Liver (tissue), 9 donors: ENCODE results near the gene GLRX. TPM values are rescaled to one million over a fixed set of nuclear protein-coding genes. Genes with fewer than 3 reads are reported as not detected.

Source experiments
- DNase-seq: peaks from one replicate; pipeline ENCODE4 v3.0.0-alpha.2; 2017; ENCODE audit warnings: low spot score
- H3K27ac ChIP-seq, 2 donors: one replicate each; pipeline ENCODE4 v1.7.0; 2013; ENCODE audit warnings: inconsistent platforms in 2 of 2, low read length in 2 of 2, control low read depth in 1 of 2, low read depth in 1 of 2, mild to moderate bottlenecking in 1 of 2
- H3K27me3 ChIP-seq, 4 donors: one replicate each; pipeline versions ENCODE4 v1.6.1 to v1.7.0; 2013; ENCODE audit warnings: low read length in 3 of 4, inconsistent platforms in 1 of 4, mild to moderate bottlenecking in 1 of 4, moderate library complexity in 1 of 4; ENCODE audit not compliant: control insufficient read depth in 4 of 4, insufficient read depth in 4 of 4
- H3K36me3 ChIP-seq, 4 donors: one replicate each; pipeline versions ENCODE4 v1.6.1 to v1.7.0; 2013; ENCODE audit warnings: low read length in 3 of 4, mild to moderate bottlenecking in 3 of 4, low read depth in 1 of 4, moderate library complexity in 1 of 4; ENCODE audit not compliant: control insufficient read depth in 4 of 4, insufficient read depth in 3 of 4
- H3K4me1 ChIP-seq, 4 donors: one replicate each; pipeline versions ENCODE4 v1.6.1 to v1.7.0; 2013; ENCODE audit warnings: low read length in 3 of 4, mild to moderate bottlenecking in 3 of 4, moderate library complexity in 1 of 4; ENCODE audit not compliant: control insufficient read depth in 4 of 4, insufficient read depth in 4 of 4
- H3K4me3 ChIP-seq, 3 donors: one replicate each; pipeline versions ENCODE4 v1.6.1 to v1.7.0; 2013; ENCODE audit warnings: low read length in 3 of 3, control low read depth in 1 of 3, low read depth in 1 of 3, mild to moderate bottlenecking in 1 of 3
- H3K9ac ChIP-seq, 2 donors: one replicate each; pipeline ENCODE4 v1.7.0; 2013; ENCODE audit warnings: low read length in 2 of 2, mild to moderate bottlenecking in 2 of 2, moderate library complexity in 2 of 2, control low read depth in 1 of 2, low read depth in 1 of 2
- H3K9me3 ChIP-seq, 4 donors: one replicate each; pipeline versions ENCODE4 v1.6.1 to v1.7.0; 2013; ENCODE audit warnings: low read length in 3 of 4; ENCODE audit not compliant: control insufficient read depth in 4 of 4
- EGR1 ChIP-seq, 2 donors: IDR thresholded peaks; 2 replicates each; pipeline ENCODE4 v1.6.1; 2016 to 2018; ENCODE audit warnings: antibody characterized with exemption in 2 of 2, low read depth in 2 of 2
- FOXA2 ChIP-seq: IDR thresholded peaks from 2 replicates; pipeline ENCODE4 v1.6.1; 2016; ENCODE audit warnings: antibody characterized with exemption
- HNF4A ChIP-seq, 2 donors: conservative IDR thresholded peaks; 2 replicates each; pipeline ENCODE4 v1.6.1; 2016; ENCODE audit warnings: antibody characterized with exemption in 2 of 2, mild to moderate bottlenecking in 2 of 2
- HNF4G ChIP-seq: IDR thresholded peaks from 2 replicates; pipeline ENCODE4 v1.6.1; 2016; ENCODE audit warnings: antibody characterized with exemption
- JUND ChIP-seq, 2 donors: IDR thresholded peaks; 2 replicates each; pipeline ENCODE4 v1.6.1; 2016; ENCODE audit warnings: antibody characterized with exemption in 2 of 2
- MAX ChIP-seq: IDR thresholded peaks from 2 replicates; pipeline ENCODE4 v1.6.1; 2016; ENCODE audit warnings: antibody characterized with exemption
- RAD21 ChIP-seq, 2 donors: IDR thresholded peaks; 2 replicates each; pipeline ENCODE4 v1.6.1; 2016; ENCODE audit warnings: antibody characterized with exemption in 2 of 2, mild to moderate bottlenecking in 2 of 2
- RXRA ChIP-seq, 2 donors: IDR thresholded peaks; 2 replicates each; pipeline ENCODE4 v1.6.1; 2017 to 2018; ENCODE audit warnings: antibody characterized with exemption in 2 of 2, mild to moderate bottlenecking in 1 of 2
- SP1 ChIP-seq: IDR thresholded peaks from 2 replicates; pipeline ENCODE4 v1.6.1; 2018; ENCODE audit warnings: antibody characterized with exemption, mild to moderate bottlenecking
- TAF1 ChIP-seq: conservative IDR thresholded peaks from 2 replicates; pipeline ENCODE4 v1.6.1; 2016; ENCODE audit warnings: antibody characterized with exemption, mild to moderate bottlenecking
- YY1 ChIP-seq: IDR thresholded peaks from 2 replicates; pipeline ENCODE4 v1.6.1; 2016; ENCODE audit warnings: antibody characterized with exemption, mild to moderate bottlenecking
- WGBS: extraction: QIAGEN DNeasy Blood & Tissue Kit; methylation state at CpG from one replicate; pipeline ENCODE4 v1.1.7; 2013; 5-methylcytosine and 5-hydroxymethylcytosine counted together
- polyA plus RNA-seq, 2 donors: library from polyadenylated mRNA; stranded (reverse) in 1 of 2; unstranded in 1 of 2; fragments of 200-250 nt in 1 of 2; fragments of >200 nt in 1 of 2; fragmentation: Nextera tagmentation in 1 of 2; extraction: Ambion mirVana in 1 of 2; gene quantifications; one replicate each; pipeline versions ENCODE4 v1.2.1 to v1.2.3, GENCODE V29; 2013 to 2015
- total RNA-seq, 2 donors: library from RNA; depleted of rRNA; stranded (reverse); fragments of >200 nt; gene quantifications; one replicate each; pipeline ENCODE4 v1.2.3, GENCODE V29; 2014
- TF ChIP-seq, protein P1 (sequence below): IDR thresholded peaks from 2 replicates; pipeline ENCODE4 v1.6.1; 2016; ENCODE audit warnings: antibody characterized with exemption, mild to moderate bottlenecking
- TF ChIP-seq, protein P2 (sequence below): IDR thresholded peaks from 2 replicates; pipeline ENCODE4 v1.6.1; 2016; ENCODE audit warnings: antibody characterized with exemption
- TF ChIP-seq, protein P3 (sequence below): fragments of 150-350 bp; IDR thresholded peaks from 2 replicates; pipeline ENCODE4 v1.5.1; 2017; ENCODE audit warnings: improper control_type of control experiment, low read depth, low read length; ENCODE audit not compliant: missing input control
- TF ChIP-seq, protein P4 (sequence below): IDR thresholded peaks from 2 replicates; pipeline ENCODE4 v1.6.1; 2016; ENCODE audit warnings: antibody characterized with exemption
- donor health status: healthy.
- donor health status: healthy.
- donor health status: healthy.
- donor health status: healthy.
- donor health status: healthy.

GLRX gene
- total and polyA plus RNA-seq, 4 donors = 48.2 to 187 (median 107) TPM

GRCh38 chr5:95784514-95785302, 37.8 kb downstream of the GLRX start (continued):
- TF ChIP-seq SP1 (peak; percentile 19), RAD21 (IDR thresholded peaks at IDR 0.05) (peak; percentile 33 to 47)
- TF ChIP-seq, protein P1, sequence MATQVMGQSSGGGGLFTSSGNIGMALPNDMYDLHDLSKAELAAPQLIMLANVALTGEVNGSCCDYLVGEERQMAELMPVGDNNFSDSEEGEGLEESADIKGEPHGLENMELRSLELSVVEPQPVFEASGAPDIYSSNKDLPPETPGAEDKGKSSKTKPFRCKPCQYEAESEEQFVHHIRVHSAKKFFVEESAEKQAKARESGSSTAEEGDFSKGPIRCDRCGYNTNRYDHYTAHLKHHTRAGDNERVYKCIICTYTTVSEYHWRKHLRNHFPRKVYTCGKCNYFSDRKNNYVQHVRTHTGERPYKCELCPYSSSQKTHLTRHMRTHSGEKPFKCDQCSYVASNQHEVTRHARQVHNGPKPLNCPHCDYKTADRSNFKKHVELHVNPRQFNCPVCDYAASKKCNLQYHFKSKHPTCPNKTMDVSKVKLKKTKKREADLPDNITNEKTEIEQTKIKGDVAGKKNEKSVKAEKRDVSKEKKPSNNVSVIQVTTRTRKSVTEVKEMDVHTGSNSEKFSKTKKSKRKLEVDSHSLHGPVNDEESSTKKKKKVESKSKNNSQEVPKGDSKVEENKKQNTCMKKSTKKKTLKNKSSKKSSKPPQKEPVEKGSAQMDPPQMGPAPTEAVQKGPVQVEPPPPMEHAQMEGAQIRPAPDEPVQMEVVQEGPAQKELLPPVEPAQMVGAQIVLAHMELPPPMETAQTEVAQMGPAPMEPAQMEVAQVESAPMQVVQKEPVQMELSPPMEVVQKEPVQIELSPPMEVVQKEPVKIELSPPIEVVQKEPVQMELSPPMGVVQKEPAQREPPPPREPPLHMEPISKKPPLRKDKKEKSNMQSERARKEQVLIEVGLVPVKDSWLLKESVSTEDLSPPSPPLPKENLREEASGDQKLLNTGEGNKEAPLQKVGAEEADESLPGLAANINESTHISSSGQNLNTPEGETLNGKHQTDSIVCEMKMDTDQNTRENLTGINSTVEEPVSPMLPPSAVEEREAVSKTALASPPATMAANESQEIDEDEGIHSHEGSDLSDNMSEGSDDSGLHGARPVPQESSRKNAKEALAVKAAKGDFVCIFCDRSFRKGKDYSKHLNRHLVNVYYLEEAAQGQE = no peak

- peaks cover 0 to 27% (median 14%) of the 10 kb centered on the region in 4 donors for H3K4me1 ChIP-seq
- no peak overlapping the region for H3K9ac ChIP-seq
- TF ChIP-seq TAF1 (no peak), MAX (peak; percentile 55), HNF4A (conservative IDR thresholded peaks at IDR 0.05) (peak; percentile 49 to 62), SP1 (peak; percentile 34), RXRA (IDR thresholded peaks at IDR 0.05) (peak; percentile 65 to 72), JUND (IDR thresholded peaks at IDR 0.05) (peak; percentile 33 to 43), YY1 (peak; percentile 56), FOXA2 (peak; percentile 8), RAD21 (IDR thresholded peaks at IDR 0.05) (peak; percentile 16 to 43)
- TF ChIP-seq, protein P2, sequence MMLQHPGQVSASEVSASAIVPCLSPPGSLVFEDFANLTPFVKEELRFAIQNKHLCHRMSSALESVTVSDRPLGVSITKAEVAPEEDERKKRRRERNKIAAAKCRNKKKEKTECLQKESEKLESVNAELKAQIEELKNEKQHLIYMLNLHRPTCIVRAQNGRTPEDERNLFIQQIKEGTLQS = peak; percentile 64
- TF ChIP-seq, protein P3, sequence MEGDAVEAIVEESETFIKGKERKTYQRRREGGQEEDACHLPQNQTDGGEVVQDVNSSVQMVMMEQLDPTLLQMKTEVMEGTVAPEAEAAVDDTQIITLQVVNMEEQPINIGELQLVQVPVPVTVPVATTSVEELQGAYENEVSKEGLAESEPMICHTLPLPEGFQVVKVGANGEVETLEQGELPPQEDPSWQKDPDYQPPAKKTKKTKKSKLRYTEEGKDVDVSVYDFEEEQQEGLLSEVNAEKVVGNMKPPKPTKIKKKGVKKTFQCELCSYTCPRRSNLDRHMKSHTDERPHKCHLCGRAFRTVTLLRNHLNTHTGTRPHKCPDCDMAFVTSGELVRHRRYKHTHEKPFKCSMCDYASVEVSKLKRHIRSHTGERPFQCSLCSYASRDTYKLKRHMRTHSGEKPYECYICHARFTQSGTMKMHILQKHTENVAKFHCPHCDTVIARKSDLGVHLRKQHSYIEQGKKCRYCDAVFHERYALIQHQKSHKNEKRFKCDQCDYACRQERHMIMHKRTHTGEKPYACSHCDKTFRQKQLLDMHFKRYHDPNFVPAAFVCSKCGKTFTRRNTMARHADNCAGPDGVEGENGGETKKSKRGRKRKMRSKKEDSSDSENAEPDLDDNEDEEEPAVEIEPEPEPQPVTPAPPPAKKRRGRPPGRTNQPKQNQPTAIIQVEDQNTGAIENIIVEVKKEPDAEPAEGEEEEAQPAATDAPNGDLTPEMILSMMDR = no peak
- 53% methylated on average over 3 of the region's 3 CpGs for WGBS
- H3K4me3 ChIP-seq = no peak overlapping the region
- DNase-seq = no peak
- H3K9me3 ChIP-seq = no peaks in the 10 kb centered on the region
- H3K36me3 ChIP-seq = peaks cover 2 to 4% (median 3%) of the 10 kb centered on the region in 4 donors
- no peaks in the 10 kb centered on the region for H3K27me3 ChIP-seq
- H3K27ac ChIP-seq = peak overlapping the region in 1 of 2 donors; percentile 15
These were observed 38.9 kb downstream of the GLRX start for GRCh38 chr5:95783661-95784060.

- H3K36me3 ChIP-seq = no peaks in the 10 kb centered on the region
- no peaks in the 10 kb centered on the region for H3K9me3 ChIP-seq
- H3K27ac ChIP-seq = no peak overlapping the region
- WGBS = 92% methylated on average over 4 of the region's 4 CpGs
- H3K4me1 ChIP-seq = peaks cover 0 to 25% (median 14%) of the 10 kb centered on the region in 4 donors
- H3K27me3 ChIP-seq = no peaks in the 10 kb centered on the region
- no peak for DNase-seq
- no peak overlapping the region for H3K9ac ChIP-seq
- no peak overlapping the region for H3K4me3 ChIP-seq
- TF ChIP-seq, protein P3 = no peak
- TF ChIP-seq EGR1 (IDR thresholded peaks at IDR 0.05; ENCODE audit: low read depth in 2 of 2) = no peak
- TF ChIP-seq, protein P4, sequence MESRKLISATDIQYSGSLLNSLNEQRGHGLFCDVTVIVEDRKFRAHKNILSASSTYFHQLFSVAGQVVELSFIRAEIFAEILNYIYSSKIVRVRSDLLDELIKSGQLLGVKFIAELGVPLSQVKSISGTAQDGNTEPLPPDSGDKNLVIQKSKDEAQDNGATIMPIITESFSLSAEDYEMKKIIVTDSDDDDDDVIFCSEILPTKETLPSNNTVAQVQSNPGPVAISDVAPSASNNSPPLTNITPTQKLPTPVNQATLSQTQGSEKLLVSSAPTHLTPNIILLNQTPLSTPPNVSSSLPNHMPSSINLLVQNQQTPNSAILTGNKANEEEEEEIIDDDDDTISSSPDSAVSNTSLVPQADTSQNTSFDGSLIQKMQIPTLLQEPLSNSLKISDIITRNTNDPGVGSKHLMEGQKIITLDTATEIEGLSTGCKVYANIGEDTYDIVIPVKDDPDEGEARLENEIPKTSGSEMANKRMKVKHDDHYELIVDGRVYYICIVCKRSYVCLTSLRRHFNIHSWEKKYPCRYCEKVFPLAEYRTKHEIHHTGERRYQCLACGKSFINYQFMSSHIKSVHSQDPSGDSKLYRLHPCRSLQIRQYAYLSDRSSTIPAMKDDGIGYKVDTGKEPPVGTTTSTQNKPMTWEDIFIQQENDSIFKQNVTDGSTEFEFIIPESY = no peak
- TF ChIP-seq RXRA (IDR thresholded peaks at IDR 0.05) = no peak
- TF ChIP-seq, protein P1 = no peak
- TF ChIP-seq HNF4G = no peak
- TF ChIP-seq JUND (IDR thresholded peaks at IDR 0.05) = no peak
These were observed 40.3 kb downstream of the GLRX start for GRCh38 chr5:95782181-95782580.
